Measurements from ENCODE around the gene FPR1.

FPR1 gene

DNA sequence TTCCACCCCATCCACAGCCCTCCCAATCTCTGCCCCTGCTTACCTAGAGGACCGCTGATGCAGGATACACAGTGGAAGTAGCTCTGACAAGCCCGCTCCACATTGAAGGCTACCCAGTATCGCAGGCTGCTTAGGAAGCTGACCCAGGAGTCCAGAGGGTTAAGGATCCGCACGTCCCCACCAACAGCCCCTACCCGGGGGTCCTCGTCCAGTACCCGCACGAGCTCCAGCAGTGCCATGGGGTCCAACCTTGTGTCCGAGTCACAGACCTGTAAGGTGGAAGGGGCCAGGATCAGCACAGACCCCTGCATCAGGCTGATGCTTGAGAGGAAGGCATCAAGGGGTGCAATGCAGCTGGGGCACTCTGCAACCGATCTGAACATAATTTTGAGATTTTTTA, 34.8 kb downstream of the FPR1 start:
- no peak overlapping the region for H3K4me3 ChIP-seq (ENCODE audit: control insufficient read depth, low read depth, low read length)
- DNase-seq (ENCODE audit: low read depth) = no peak
- TF ChIP-seq, protein P1, sequence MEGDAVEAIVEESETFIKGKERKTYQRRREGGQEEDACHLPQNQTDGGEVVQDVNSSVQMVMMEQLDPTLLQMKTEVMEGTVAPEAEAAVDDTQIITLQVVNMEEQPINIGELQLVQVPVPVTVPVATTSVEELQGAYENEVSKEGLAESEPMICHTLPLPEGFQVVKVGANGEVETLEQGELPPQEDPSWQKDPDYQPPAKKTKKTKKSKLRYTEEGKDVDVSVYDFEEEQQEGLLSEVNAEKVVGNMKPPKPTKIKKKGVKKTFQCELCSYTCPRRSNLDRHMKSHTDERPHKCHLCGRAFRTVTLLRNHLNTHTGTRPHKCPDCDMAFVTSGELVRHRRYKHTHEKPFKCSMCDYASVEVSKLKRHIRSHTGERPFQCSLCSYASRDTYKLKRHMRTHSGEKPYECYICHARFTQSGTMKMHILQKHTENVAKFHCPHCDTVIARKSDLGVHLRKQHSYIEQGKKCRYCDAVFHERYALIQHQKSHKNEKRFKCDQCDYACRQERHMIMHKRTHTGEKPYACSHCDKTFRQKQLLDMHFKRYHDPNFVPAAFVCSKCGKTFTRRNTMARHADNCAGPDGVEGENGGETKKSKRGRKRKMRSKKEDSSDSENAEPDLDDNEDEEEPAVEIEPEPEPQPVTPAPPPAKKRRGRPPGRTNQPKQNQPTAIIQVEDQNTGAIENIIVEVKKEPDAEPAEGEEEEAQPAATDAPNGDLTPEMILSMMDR (IDR thresholded peaks at IDR 0.05; ENCODE audit: control insufficient read depth, insufficient read depth, low read depth, low read length, missing control alignments) = no peak

DNA sequence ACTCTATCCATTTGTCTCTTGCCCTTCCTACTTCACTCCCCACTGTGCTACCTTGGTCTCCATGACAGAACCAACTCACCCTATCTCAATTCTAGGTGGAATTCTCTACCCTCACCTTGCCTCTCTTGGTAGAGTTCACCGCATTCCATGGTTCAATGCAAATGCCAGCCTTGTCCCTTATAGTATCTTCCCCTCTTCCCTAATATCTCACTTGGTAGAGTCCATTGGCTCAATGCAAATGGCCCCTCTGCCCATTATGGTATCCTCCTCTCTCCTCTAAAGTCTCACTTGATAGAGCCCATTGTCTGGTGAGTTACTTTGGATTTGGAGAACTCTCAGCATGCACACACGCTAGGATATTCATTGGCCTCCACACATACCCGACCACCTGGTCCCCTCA, 35.8 kb downstream of the FPR1 start:
- DNase-seq (ENCODE audit: low read depth) = no peak
- no peak overlapping the region for H3K4me3 ChIP-seq (ENCODE audit: control insufficient read depth, low read depth, low read length)
- TF ChIP-seq, protein P1 (IDR thresholded peaks at IDR 0.05; ENCODE audit: control insufficient read depth, insufficient read depth, low read depth, low read length, missing control alignments) = no peak

DNA sequence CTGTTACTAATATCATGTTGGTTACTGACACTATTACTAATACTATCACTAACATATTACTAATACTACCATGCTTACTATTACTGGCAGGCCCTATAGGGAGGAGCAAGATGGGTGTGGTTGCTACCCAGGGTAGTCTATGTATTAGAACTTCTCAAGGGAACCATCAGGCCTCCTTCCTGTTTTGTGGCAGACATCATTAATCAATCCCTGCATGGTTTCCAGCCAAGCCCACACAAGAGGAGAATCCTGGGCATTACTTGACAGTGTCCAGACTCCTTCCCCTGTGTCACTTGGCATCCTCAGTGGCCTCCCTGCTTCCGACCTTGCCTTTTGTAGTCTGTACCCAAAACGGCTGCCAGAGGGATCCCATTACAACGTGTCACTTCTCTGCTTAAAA, 36.8 kb downstream of the FPR1 start:
- H3K4me3 ChIP-seq (ENCODE audit: control insufficient read depth, low read depth, low read length) = no peak overlapping the region
- no peak for DNase-seq (ENCODE audit: low read depth)
- TF ChIP-seq, protein P1 (IDR thresholded peaks at IDR 0.05; ENCODE audit: control insufficient read depth, insufficient read depth, low read depth, low read length, missing control alignments) = no peak

DNA sequence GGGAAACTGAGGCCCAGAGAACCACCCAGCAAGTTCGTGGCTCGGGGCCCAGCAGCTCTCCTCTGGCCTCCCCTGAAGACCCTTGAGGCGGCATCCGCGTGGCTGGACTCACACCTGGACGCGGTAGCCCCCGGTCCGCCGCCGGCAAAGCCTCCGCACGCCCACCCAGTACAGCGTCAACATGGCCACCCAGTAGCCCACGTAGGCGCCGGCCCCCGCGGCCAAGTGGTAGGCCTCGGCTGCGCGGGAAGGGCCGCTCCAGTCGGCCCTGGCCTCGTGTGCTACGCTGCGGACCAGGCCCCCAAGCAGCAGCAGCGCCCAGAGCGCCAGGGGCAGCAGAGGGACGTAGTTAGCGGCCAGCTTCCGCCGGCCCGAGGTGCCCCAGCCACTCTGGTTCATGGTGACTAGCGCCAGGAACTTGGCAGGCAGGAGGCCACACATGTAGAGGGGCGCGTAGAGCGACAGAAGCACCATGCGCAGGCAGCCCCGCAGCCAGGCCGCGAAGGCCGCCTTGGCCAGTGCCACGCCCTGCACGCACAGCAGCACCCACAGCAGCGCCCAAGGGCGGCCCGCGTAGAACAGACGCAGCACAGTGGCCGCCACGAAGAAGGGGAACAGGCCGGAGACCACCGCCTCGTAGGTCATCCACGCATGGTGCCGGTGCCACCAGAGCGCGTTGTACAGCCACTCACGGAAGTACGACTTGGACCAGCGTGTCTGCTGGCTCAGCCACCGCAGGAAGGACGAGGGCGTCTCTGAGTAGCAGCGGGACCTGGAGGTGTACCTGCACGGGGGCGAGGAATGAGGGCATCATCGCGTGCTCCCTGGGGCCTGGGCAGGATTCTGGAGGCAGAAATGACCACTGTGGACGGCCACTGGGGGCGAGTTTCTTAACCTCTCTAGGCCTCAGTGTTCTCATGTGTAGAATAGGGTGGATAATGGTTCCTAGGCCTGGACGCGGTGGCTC, 38.1 kb downstream of the FPR1 start:
- DNase-seq (ENCODE audit: low read depth) = no peak
- no peak overlapping the region for H3K4me3 ChIP-seq (ENCODE audit: control insufficient read depth, low read depth, low read length)
- TF ChIP-seq, protein P1 (IDR thresholded peaks at IDR 0.05; ENCODE audit: control insufficient read depth, insufficient read depth, low read depth, low read length, missing control alignments) = no peak

DNA sequence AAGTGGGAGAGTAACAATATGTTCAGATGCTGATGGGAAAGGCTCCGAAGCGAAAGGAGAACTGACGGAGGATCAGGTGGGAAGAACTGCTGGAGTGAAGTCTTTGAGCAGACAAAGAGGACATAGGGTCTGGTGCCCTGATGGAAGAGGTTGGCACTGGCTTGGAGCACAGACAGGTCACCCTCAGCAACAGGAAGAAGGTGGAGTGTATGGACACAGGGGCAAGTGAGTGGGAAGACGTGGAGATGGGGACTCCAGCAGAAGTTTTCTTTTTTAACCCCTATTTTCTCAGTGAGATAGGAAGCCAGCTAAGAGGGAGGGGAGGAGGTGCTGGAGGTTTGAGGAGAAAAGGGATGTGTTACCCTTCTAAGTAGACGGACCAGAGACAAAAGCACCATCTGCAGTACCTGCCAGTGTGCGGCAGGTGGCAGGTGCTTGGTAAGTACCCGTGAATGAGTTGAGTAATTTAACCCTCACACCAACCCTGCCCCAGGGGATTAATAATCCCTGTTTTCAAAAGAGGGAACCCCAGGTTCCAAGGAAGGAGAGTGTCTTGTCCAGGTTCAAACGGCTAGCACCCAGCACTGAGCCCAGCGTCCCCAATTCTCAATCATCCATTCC, 39.1 kb downstream of the FPR1 start:
- no peak for DNase-seq (ENCODE audit: low read depth)
- TF ChIP-seq, protein P1 (IDR thresholded peaks at IDR 0.05; ENCODE audit: control insufficient read depth, insufficient read depth, low read depth, low read length, missing control alignments) = peak; percentile 50
- no peak overlapping the region for H3K4me3 ChIP-seq (ENCODE audit: control insufficient read depth, low read depth, low read length)

DNA sequence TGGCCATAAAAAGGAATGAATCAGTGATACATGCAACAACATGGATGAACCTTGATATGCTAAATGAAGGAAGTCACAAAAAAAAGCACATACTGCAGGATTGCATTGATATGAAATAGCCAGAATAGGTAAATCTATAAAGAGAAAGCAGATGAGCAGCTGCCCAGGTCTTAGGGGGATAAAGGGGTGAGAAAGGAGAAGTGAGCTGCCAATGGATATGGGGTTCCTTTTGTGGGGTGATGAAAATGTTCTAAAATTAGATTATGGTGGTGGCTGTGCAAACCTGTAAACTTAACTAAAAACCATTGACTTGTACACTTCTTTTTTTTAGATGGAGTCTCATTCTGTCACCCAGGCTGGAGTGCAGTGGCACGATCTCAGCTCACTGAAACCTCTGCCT, 40.0 kb downstream of the FPR1 start:
- no peak overlapping the region for H3K4me3 ChIP-seq (ENCODE audit: control insufficient read depth, low read depth, low read length)
- TF ChIP-seq, protein P1 (IDR thresholded peaks at IDR 0.05; ENCODE audit: control insufficient read depth, insufficient read depth, low read depth, low read length, missing control alignments) = no peak
- no peak for DNase-seq (ENCODE audit: low read depth)

Measured in AG09309 (cell line).